Tibial artery (tissue), 4 donors: ENCODE results near the gene PLA2G4F.

Source experiments
- DNase-seq, 2 donors: peaks; one replicate each; pipeline ENCODE4 v3.0.0-alpha.2; 2019
- H3K27ac ChIP-seq, 2 donors: fragments of 200-600 bp; sonication (generic) in 1 of 2; 1 replicate in 1 of 2; 2 replicates in 1 of 2; pipeline ENCODE4 v1.5.1; 2018 to 2019; ENCODE audit warnings: mild to moderate bottlenecking in 1 of 2
- H3K27me3 ChIP-seq, 2 donors: fragments of 200-600 bp; sonication (generic) in 1 of 2; one replicate each; pipeline versions ENCODE4 v1.5.1 to v1.6.0; 2016 to 2019
- H3K36me3 ChIP-seq, 3 donors: fragments of 200-600 bp; sonication (generic) in 2 of 3; one replicate each; pipeline ENCODE4 v1.5.1; 2016 to 2019; ENCODE audit warnings: mild to moderate bottlenecking in 2 of 3
- H3K4me1 ChIP-seq, 4 donors: fragments of 200-600 bp; sonication (generic) in 2 of 4; 1 replicate in 3 of 4; 2 replicates in 1 of 4; pipeline ENCODE4 v1.5.1; 2016 to 2019
- H3K4me3 ChIP-seq, 2 donors: fragments of 200-600 bp; sonication (generic) in 1 of 2; 1 replicate in 1 of 2; 2 replicates in 1 of 2; pipeline ENCODE4 v1.5.1; 2018 to 2019; ENCODE audit warnings: mild to moderate bottlenecking in 2 of 2
- H3K9me3 ChIP-seq, 3 donors: fragments of 200-600 bp; sonication (generic) in 1 of 3; one replicate each; pipeline ENCODE4 v1.5.1; 2016 to 2019
- CTCF ChIP-seq, 2 experiments: fragments of 200-600 bp in 1 of 2; fragments of 450-650 bp in 1 of 2; IDR thresholded peaks; one replicate each; pipeline ENCODE4 v1.5.1; 2017 to 2019; ENCODE audit warnings: antibody characterized with exemption in 2 of 2, mild to moderate bottlenecking in 1 of 2, moderate library complexity in 1 of 2
- intact Hi-C: fragments of 100-400 bp; cut with DNase I; formaldehyde crosslinking; loops from one replicate; pipeline ENCODE4 v1.15.0; 2023; ENCODE audit warnings: low total_unique reads

PLA2G4F gene

GRCh38 chr15:42119446-42119760, 37.0 kb downstream of the PLA2G4F start:
- H3K4me3 ChIP-seq = no peak overlapping the region
- intact Hi-C loops = no loop called here

GRCh38 chr15:42118650-42119445, 37.6 kb downstream of the PLA2G4F start:
- no peak for TF ChIP-seq CTCF (IDR thresholded peaks at IDR 0.05)
- Histone ChIP-seq H3K27me3 (peaks cover 0 to 10% of the 10 kb centered on the region in 2 donors), H3K9me3 (no peaks in the 10 kb centered on the region), H3K4me1 (no peaks in the 10 kb centered on the region), H3K27ac (no peak overlapping the region), H3K36me3 (no peaks in the 10 kb centered on the region), H3K4me3 (no peak overlapping the region)
- intact Hi-C loops = no loop called here
- DNase-seq = no peak

More at GRCh38 chr15:42119446-42119760, 37.0 kb downstream of the PLA2G4F start:
- no peaks in the 10 kb centered on the region for H3K36me3 ChIP-seq
- no peak overlapping the region for H3K27ac ChIP-seq
- peaks cover 0 to 10% of the 10 kb centered on the region in 2 donors for H3K27me3 ChIP-seq
- no peaks in the 10 kb centered on the region for H3K4me1 ChIP-seq
- no peaks in the 10 kb centered on the region for H3K9me3 ChIP-seq
- no peak for TF ChIP-seq CTCF (IDR thresholded peaks at IDR 0.05)
- DNase-seq = no peak

DNA sequence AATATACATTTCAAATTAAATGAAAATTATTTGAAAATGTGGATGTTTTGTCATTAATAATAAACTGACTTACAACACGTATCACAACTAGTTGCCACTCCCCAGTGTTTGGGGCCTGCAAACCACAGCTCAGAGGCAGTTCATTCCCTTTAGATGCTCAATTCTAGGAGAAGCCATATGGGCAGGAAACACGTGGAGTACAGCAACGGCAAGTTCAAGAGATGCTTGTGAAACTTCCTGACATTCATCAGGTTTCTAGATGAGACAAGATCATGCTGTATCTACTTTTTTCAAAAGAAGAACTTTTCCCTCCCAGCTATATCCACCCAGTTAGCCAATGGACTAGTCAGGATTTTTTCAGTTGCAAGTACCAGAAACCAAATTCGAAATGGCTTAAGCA, 44.5 kb downstream of the PLA2G4F start:
- Histone ChIP-seq H3K27me3 (peaks cover 0 to 8% of the 10 kb centered on the region in 2 donors), H3K36me3 (no peaks in the 10 kb centered on the region), H3K9me3 (peaks cover 0 to 10% (median 6%) of the 10 kb centered on the region in 3 donors), H3K27ac (no peak overlapping the region), H3K4me3 (no peak overlapping the region), H3K4me1 (no peaks in the 10 kb centered on the region)
- no peak for DNase-seq
- intact Hi-C loops = no loop called here
- TF ChIP-seq CTCF (IDR thresholded peaks at IDR 0.05) = no peak

DNA sequence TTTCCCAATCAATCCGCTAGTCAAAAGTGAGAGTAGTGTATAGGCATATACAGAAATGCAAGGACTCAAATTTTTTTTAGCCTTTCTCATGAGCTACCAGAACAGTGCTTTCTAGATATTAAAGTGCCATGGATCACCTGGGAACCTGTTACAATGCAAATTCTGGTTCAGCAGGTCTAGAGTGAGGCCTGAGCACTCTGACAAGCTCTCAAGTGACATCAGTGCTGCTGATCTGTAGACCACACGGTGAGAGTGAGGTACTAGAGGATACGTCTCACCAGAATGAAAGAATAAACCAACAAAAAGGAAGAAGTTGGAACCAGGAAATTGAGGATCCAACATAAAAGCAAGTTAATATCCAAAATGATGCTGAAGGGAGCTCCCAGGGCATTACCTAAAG, 46.1 kb downstream of the PLA2G4F start:
- no peak for TF ChIP-seq CTCF (IDR thresholded peaks at IDR 0.05)
- no peak for DNase-seq
- intact Hi-C loops = no loop called here
- H3K27me3 ChIP-seq = peaks cover 0 to 14% of the 10 kb centered on the region in 2 donors
- no peaks in the 10 kb centered on the region for H3K36me3 ChIP-seq
- peaks cover 0 to 10% (median 6%) of the 10 kb centered on the region in 3 donors for H3K9me3 ChIP-seq
- H3K4me1 ChIP-seq = no peaks in the 10 kb centered on the region
- H3K4me3 ChIP-seq = no peak overlapping the region
- no peak overlapping the region for H3K27ac ChIP-seq

GRCh38 chr15:42108806-42109205, 47.6 kb downstream of the PLA2G4F start:
- H3K4me1 ChIP-seq = no peaks in the 10 kb centered on the region
- no peaks in the 10 kb centered on the region for H3K36me3 ChIP-seq
- H3K27ac ChIP-seq = no peak overlapping the region
- DNase-seq = no peak
- no peak overlapping the region for H3K4me3 ChIP-seq
- intact Hi-C loops = no loop called here
- H3K9me3 ChIP-seq = peaks cover 0 to 10% (median 6%) of the 10 kb centered on the region in 3 donors
- no peak for TF ChIP-seq CTCF (IDR thresholded peaks at IDR 0.05)
- H3K27me3 ChIP-seq = peaks cover 0 to 14% of the 10 kb centered on the region in 2 donors
